ENCODE data around the gene CABYR.

GRCh38 chr18:24120676-24121075 lies 18.2 kb upstream of the CABYR start:
- TF ChIP-seq CTCF (IDR thresholded peaks at IDR 0.05; ENCODE audit: insufficient read depth, low read depth, low read length) (no peak), EZH2 (IDR thresholded peaks at IDR 0.05; ENCODE audit: insufficient read depth, low read length) (no peak)

Data from astrocyte (in vitro differentiated cells and primary cell).